HG03097 (cell line): Measurements from ENCODE around the gene ABCC1.

ENCODE experiments used
- ATAC-seq: cut with Tn5 transposase; IDR thresholded peaks from one replicate; pipeline ENCODE4 v1.9.1; 2021; ENCODE audit not compliant: unreplicated experiment, low FRiP score

Gene ABCC1

DNA sequence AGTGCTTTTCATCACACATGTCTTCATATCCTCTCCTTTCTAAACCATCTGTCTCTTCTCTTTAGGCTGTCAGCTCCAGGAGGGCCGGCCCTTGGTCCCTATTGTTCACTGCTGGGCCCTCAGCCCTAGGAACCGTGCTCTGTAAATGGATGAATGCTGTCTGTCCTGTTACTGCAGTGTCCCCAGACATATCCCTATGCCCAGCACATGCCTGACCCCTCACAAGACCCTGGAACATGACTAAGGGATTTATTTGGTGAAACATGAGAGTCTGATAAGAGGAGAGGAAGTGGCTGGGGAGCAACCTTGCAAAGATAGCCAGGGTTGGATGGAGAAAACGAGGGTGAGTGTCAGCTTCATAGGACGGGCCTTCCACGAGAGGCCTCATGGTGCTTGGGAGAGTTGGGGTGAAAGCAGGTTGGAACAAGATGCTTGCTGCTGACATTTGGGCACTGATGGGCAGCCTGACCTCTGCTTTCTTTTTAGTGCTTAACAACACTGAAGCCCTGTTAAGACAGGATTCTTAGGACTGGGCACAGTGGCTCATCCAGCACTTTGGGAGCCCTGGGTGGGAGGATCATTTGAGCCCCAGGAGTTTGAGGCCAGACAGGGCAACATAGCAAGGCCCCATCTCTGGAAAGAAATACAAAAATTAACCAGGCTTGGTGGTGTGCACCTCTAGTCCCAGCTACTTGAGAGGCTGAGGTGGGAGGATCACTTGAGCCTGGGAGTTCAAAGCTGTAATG lies 39.0 kb downstream of the ABCC1 start:
- ATAC-seq: no peak

DNA sequence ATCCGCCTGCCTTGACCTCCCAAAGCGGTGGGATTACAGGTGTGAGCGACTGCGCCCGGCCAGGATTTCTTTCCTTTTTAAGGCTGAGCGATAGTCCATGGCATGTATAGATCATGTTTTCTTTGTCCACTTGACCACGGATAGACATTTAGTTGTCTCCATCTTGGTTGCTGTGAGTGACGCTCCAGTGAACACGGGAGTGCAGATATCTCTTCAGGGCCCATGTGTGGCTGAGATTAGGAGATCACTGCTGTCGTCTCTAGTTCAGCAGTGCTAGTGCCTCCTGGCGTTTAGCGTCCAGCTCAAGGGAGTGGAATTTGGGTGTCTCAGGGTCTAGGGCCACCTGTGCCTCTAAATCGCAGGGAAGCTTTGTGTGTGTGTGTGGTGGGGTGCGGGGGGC lies 41.5 kb downstream of the ABCC1 start:
- ATAC-seq: no peak

DNA sequence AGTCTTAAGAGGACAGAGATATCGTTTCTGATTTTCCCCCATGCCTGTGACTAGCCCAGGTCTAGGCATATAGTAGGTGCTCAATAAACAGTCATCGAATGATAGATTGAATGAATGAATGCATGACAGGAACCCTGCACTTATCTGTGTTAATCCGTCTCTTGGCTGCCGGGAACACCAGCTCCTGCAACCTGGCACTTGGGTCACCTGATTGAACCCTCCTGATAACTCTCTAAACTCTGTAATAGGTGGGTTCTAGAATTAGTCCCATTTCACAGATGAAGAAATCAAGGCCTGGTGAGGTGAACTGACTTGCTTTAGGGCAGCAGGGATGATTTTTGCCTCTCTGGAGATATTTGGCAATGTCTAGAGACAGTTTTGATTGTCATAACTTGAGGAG lies 43.7 kb downstream of the ABCC1 start:
- ATAC-seq: no peak

DNA sequence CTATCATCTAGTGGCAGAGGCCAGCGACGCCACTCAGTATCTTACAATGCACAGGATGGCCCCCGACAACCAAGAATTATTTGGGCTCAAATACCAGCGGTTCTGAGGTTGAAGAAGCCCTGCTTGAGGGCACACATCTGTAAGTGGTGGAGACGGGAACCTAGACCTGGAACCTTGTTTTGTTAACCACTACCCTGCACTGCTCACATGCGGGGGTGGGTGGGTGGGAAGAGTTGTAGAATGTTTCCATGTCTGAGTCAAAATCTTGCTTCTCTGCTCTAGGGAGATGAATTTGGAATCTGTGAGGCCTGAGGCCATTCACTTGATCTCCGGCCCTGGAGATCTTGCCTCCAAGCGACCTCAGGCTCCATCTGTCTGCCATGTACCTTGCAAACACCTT lies 44.1 kb downstream of the ABCC1 start:
- no peak for ATAC-seq

DNA sequence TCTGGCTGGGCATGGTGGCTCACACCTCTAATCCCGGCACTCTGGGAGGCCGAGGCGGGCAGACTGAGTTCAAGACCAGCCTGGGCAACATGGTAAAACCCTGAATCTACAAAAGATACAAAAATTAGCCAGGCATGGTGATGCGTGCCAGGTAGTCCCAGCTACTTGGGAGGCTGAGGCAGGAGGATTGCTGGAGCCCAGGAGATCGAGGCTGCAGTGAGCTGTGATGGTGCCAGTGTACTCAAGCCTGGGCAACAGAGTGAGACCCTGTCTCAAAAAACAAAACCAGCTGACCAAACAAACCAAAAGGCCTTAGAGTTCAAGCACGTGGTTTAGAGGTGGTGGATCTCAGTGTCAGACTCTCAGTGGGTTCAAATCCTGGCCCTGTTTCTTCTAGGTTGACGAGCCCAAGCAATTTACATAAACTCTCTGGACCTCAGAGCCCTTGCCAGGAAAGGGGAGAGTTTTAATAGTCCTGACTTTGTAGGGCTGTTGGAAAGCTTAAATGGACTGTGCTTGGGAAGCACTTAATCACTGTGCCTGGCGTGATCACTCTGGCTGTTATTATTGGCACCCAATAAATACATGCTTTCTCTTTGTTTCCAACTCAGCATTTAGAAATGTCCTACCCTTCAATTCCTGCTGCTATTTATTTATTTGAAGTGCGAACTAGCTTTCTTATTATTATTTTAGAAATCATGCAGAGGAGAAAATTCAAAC lies 44.7 kb downstream of the ABCC1 start:
- no peak for ATAC-seq

DNA sequence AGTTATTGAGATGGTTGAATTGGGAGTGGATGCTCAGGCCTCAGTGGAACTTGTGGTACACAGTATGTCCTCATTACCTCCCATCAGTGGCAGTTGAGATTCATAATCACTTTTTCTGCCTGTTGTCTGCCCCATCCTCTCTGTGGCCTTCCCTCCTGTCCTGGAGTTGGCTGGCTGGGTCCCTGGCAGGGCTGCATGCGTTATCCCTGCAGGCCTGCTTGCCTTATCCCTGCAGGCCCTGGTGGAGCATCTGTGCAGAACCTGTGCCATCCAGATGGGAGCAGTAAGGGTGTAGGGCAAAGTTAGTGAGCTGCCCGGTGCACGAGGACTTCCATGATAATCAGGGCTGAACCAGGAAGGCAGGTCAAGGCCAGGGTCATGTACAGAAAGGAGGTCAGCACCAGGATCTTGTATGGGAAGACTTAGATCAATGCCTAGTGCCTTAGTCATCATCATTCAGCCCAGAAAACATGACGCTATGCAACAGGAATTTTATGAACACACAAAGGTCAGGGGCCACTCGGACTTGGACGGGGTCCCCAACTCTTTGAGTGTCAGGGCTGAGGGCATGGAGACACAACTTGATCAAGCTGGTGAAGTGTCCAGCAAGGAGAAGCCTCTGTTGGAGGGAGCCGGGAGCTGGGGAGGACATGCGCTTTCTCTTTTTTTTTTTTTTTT lies 47.2 kb downstream of the ABCC1 start:
- no peak for ATAC-seq

DNA sequence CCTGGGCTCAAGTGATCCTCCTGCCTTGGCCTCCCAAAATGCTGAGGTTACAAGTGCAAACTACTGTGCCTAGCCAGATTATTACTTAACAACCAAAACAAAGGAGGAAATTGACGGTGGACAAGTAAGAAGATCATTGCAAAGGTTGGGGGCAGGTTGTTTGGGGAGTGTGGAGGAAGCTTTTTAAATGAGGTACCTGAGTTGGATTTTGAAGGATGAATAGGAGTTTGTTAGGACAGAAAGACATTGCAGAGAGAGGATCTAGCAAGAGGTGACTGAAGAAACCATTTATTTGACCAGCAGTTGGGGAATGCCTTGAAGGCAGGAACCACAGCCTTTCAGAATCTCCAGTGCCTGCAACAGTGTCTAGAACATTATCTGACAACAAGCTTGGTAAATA lies 51.3 kb downstream of the ABCC1 start:
- ATAC-seq: no peak

DNA sequence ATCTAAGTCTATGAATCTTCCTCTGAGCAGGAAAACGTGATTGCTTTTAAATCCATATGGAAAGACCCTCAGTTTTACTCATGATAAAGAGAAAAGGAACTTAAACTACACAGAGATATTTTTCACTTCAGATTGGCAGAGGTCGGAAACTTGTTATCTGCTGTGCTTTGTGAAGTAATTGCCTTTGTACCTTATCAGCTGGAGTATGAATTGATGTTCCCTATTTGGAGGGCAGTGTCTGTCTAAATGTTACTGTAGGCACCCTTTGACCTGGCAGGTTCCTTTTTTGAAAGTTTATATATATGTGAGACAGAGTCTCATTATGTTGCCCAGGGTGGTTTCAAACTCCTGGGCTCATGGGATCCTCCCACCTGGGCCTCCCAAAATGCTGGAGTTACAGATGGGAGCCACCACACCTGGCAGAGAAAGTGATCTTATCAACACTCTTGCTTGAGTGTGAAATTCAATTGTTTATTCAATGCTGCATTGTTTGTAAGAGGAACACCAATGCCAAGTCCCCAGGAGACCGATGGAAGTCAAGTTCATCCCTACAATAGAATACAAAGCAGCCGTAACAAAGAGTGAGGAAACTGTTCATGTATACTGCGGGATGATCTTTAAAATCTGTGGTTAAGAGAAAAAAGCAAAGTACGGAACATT lies 52.3 kb downstream of the ABCC1 start:
- ATAC-seq: no peak

DNA sequence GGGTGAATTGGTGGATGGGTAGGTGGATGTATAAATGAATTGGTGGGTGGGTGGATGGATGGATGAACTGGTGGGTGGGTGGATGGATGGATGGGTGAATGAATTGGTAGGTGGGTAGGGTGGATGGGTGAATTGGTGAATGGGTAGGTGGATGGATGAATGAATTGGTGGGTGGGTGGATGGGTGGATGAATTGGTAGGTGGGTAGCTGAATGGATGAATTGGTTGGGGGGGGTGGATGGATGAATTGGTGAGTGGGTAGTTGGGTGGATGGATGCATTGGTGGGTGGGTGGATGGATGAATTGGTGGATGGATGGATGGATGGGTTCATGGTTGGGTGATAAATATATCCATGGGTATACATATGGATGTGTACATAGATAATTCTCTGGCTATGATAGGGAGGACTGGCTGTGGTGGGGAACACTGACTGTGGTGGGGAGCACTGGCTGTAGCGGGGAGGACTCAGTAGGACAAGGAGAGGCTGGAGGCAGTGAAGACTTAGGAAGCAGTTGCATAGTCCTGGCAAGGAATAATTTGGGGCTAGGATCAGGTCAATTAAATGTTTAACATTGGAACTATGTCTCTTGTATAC lies 54.4 kb downstream of the ABCC1 start:
- no peak for ATAC-seq

DNA sequence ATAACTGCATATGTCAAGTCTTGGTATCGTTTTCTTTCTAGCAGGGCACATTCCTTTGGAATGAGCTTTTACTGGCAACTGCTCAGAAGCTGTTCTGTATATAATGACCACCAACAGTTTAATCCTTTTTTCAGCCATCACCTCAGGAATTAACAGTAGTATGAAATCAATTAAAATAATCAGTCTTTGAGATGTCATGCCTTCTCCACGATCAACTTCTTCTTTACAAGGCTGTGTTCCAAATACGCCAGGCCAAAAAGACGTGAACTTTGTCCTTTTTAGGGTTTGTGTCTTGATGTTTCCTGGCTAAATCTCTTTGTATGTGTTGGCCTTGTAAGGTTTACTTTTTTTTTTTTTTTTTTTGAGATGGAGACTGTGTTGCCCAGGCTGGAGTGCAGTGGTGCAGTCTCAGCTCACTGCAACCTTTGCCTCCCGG lies 54.9 kb downstream of the ABCC1 start:
- ATAC-seq: no peak

DNA sequence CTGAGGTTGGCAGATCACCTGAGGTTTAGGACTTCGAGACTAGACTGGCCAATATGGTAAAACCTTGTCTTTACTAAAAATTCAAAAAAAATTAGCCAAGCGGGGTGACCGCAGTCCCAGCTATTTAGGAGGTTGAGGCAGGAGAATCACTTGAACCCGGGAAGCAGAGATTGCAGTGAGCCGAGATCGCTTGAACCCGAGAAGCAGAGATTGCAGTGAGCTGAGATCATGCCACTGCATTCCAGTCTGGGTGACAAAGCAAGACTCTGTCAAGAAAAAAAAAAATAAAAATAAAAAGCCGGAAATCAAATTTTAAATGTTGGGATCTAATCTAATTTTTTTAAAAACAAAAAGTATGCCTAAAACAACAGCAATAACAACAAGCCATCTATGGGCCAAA lies 56.3 kb downstream of the ABCC1 start:
- ATAC-seq: no peak

DNA sequence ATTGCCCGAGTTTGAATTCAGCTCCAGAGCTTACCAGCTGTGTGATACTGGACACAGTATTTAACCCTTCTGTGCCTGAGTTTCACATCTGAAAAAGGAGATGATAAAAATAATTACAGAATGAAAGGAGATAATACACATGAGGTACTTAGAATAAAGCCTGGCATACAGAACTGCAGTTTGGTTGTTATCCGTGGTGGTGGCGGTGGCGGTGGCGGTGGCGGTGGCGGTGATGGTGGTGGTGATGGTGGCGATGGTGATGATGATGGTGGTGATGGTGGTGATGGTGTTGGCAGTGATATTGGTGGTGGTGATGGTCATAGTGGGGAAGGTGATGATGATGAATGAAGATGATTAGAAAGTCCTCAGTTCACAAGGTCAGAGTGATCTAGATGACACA lies 57.2 kb downstream of the ABCC1 start:
- no peak for ATAC-seq

DNA sequence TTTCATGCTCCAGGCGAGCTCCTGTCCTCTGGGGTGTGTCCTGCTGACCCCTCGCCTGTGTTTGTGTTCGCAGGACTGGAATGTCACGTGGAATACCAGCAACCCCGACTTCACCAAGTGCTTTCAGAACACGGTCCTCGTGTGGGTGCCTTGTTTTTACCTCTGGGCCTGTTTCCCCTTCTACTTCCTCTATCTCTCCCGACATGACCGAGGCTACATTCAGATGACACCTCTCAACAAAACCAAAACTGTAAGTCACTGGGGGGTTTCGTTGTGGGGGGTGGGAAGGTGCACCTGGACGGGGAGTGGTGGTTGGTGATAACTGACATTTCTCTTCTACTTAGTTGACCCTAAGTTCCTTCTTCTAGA lies 58.3 kb downstream of the ABCC1 start:
- peak; percentile 51 for ATAC-seq

DNA sequence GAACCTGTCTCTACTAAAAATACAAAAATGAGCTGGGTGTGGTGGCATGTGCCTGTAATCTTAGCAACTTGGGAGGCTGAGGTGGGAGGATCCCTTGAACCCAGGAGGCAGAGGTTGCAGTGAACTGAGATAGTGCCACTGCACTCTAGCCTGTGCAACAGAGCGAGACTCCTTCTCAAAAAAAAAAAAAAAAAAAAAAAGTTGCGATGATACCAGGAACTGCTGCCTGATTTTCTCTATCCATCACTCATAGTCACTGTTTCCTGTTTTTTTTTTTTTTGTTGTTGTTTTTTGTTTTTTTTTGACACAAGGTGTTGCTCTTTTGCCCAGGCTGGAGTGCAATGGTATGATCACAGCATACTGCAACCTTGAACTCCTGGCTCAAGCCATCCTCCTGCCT lies 59.2 kb downstream of the ABCC1 start:
- ATAC-seq: no peak

DNA sequence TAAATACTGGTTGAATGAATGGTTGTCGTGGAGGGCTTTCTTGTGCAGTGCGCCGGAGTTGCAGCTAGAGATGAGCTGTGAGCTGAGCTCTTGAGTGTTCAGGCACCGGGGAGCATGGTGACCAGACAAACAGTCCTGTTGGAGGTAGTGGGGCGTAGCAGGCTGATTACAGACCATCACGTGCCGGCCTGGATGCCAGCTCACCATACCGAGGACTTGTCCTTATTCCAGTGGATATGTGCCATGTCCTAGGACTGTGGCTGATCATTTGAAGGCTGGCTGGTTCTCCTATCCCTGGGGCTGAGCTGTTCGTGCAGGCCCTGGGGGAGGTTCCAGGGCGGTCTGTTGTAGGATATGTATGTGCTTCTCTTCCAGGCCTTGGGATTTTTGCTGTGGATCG lies 60.0 kb downstream of the ABCC1 start:
- no peak for ATAC-seq

DNA sequence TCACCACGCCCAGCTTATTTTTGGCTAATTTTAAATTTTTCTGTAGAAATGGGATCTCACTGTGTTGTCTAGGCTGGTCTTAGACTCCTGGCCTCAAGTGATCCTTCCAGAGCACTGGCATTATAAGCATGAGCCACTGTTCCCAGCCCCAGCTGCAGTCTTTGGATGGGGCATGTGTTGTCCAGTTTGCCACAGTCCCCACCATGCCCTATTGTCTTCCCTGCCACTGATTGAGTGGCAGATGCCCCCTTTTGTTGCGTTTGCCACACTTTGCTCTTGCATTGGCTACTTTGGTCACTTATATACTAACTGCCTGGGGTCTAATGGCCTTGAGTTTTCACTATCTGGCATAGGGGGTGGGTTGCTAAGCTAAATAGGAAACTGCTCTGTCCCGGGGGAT lies 60.8 kb downstream of the ABCC1 start:
- no peak for ATAC-seq

DNA sequence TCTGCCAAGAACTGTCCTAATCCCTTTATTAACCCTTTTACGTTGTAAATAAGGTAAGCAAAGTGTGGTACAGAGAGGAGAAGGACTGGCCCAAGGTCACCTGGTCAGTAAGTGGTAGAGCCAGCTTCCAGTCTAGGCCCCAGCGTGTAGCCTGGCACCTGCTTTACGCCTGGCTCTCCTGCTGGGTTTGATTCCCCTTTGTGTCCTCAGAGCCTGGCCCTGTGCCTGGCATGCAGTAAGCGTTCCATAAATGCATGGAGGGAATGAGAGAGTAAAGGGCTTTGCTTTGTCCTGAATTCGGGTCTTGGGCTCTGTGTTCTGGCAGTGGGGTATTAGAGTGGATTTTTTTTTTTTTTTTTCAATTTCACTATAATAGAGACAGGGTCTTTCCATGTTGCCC lies 62.7 kb downstream of the ABCC1 start:
- no peak for ATAC-seq

DNA sequence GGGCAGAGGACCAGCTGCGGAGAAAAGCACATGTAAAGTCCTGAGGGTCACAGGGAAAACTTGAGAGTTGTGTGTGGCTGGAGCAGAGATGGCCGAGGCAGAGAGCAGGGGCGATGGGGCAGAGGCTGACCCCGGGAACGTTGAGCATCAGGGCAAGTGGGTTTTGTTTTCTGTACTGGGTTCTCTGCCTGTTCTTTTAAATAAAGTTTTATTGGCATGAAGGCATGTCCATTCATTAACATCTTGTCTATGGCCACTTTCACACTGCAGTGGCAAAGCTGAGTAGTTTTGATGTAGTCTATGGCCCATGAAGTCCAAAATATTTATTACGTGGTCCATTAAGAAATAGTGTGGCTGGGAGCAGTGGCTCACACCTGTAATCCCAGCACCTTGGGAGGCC lies 64.4 kb downstream of the ABCC1 start:
- ATAC-seq: no peak

DNA sequence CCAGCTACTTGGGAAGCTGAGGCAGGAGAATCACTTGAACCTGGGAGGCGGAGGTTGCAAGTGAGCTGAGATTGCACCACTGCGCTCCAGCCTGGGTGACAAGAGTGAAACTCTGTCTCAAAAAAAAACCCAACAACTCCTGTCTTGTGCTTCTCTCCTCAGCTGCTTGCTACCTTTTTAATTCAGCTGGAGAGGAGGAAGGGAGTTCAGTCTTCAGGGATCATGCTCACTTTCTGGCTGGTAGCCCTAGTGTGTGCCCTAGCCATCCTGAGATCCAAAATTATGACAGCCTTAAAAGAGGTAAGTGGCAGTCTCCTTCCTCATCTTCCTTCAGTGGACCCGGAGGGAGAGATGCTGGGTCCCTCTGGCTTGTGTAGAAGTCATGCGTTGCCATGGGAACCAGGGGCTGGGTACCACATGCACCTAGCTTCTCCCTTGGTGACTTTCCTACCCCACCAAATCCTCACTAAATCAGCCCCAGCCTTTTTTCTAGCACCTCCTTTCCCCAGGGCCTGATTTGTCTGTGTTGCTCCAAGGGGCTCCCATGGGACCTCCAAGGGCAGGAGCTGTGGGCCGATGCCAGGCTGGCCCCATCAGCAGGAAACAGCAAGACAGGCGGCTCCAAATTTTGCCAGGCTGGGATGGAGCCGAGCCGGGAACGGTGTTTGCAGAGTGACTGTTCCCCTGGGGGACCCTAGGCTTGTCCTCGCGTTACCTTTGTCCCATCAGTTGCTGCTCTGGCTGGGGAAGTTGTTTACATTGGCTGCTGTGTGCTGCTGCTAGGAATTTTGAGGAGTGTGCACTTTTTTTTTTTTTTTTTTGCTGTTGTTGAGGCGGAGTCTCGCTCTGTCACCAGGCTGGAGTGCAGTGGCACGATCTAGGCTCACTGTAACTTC lies 65.2 kb downstream of the ABCC1 start:
- no peak for ATAC-seq

DNA sequence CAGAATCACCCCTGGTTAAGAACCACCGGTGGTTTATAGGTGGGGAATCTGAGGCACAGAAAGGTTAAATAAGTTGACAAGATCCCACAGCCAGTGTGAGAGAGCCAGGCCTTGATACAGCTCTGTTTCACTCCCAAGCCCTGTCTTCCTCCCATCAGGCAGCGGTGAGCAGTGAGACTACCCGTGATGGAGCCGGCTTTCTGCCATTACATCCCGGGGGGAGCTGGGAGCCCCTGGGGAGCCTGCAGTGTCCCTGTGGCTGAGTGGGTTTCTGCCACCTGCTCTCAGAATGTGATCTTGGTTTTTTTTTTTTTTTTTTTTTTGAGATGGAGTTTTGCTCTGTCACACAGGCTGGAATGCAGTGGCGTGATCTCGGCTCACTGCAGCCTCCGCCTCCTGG lies 66.4 kb downstream of the ABCC1 start:
- no peak for ATAC-seq
